Measurements from ENCODE around the gene GPD2. TPM values are rescaled to one million over a fixed set of nuclear protein-coding genes. Genes with fewer than 3 reads are reported as not detected.

The GPD2 gene
- total RNA-seq, 2 donors from 2014 or later: 14.9 to 29.1 TPM

DNA sequence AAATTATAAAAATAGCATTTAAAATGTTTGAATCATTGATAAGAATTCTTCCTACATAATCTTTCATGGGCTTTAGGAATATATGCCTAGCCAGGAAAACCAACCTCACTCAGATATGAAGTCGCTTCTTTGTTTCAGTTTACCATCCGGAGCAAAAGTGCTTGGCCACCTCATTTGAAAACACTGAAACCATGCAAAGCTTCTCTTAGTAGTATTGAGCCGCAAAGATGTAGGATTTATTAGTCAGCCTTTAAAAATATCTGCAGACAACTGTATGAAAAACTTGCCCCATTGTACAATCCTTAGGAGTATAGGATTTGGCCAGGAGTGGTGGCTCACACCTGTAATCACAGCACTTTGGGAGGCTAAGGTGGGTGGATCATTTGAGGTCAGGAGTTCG is 24.3 kb upstream of the GPD2 start:
- no peaks in the 10 kb centered on the region for H3K9me3 ChIP-seq
- TF ChIP-seq, protein P1, sequence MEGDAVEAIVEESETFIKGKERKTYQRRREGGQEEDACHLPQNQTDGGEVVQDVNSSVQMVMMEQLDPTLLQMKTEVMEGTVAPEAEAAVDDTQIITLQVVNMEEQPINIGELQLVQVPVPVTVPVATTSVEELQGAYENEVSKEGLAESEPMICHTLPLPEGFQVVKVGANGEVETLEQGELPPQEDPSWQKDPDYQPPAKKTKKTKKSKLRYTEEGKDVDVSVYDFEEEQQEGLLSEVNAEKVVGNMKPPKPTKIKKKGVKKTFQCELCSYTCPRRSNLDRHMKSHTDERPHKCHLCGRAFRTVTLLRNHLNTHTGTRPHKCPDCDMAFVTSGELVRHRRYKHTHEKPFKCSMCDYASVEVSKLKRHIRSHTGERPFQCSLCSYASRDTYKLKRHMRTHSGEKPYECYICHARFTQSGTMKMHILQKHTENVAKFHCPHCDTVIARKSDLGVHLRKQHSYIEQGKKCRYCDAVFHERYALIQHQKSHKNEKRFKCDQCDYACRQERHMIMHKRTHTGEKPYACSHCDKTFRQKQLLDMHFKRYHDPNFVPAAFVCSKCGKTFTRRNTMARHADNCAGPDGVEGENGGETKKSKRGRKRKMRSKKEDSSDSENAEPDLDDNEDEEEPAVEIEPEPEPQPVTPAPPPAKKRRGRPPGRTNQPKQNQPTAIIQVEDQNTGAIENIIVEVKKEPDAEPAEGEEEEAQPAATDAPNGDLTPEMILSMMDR (IDR thresholded peaks at IDR 0.05): no peak
- no peaks in the 10 kb centered on the region for H3K27me3 ChIP-seq
- H3K36me3 ChIP-seq: no peaks in the 10 kb centered on the region
- no peak overlapping the region for H3K4me3 ChIP-seq
- H3K4me1 ChIP-seq: no peaks in the 10 kb centered on the region
- H3K27ac ChIP-seq: no peak overlapping the region
- no peak for DNase-seq (ENCODE audit: low spot score)

DNA sequence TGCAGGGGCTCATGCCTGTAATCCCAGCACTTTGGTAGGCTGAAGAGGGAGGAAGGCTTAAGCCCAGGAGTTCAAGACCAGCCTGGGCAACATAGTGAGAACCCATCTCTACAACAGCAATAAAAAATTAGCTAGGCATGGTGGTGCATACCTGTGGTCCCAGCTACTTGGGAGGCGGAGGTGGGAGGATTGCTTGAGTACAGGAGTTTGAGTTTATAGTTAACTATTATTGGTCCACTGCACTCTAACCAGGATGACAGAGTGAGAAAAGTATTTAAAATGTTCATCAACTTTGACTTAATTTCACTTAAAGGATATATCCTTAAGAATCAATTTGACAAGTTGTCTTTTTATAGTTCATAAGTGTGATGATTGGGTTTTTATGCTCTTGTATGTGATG is 14.3 kb upstream of the GPD2 start:
- Histone ChIP-seq H3K36me3 (no peaks in the 10 kb centered on the region), H3K9me3 (no peaks in the 10 kb centered on the region), H3K27ac (no peak overlapping the region), H3K4me3 (no peak overlapping the region), H3K4me1 (no peaks in the 10 kb centered on the region), H3K27me3 (no peaks in the 10 kb centered on the region)
- DNase-seq (ENCODE audit: low spot score): no peak
- TF ChIP-seq, protein P1 (IDR thresholded peaks at IDR 0.05): no peak

DNA sequence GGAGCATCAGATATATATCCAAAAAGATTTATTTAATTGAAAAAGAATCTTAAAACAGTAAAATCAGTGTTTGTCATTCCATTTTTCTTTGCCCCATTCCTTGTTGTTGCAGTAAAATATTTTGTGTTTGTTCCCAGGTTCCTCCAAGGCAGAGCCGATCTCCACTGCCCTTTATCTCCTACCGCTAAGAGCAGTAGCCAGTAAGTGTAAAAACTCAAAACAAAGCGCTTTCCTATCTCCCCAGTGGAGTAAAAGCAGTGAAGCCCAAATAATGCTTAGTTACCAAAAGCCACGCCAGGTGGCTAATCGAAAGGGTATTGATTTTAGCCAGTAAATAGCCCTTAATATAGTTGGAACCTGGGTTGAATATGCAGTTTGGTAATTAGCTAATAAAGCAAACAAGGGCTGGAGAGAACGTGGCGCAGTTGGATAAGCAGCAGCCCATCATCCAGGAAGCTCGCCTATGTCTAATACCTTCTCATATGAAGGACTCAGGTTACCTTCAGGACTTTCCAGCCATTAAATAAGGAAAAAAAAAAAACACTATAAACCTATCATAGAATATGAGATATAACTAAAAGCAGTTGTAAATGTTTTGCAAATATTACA is 12.4 kb upstream of the GPD2 start:
- Histone ChIP-seq H3K36me3 (no peaks in the 10 kb centered on the region), H3K27me3 (no peaks in the 10 kb centered on the region), H3K4me3 (no peak overlapping the region), H3K4me1 (no peaks in the 10 kb centered on the region), H3K27ac (no peak overlapping the region), H3K9me3 (no peaks in the 10 kb centered on the region)
- DNase-seq (ENCODE audit: low spot score): no peak
- TF ChIP-seq, protein P1 (IDR thresholded peaks at IDR 0.05): no peak

DNA sequence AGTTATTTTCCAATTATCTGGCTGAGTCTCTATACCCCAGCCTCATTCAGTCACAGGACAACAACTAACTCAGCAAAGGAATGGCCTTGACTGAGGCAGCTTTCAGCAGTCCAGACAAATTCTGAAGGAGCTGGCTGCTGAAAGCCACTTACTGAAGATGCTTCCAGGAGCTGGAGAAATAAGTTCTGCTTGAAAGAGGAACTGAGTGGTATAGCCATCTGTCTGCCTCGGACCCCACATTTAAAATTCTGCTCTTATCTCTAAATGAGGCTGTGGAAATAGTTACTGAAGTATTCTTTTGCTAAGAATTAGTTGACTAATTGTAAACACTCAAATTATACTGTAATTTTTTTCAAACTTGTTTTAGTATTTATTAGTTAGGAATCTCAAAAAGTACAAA is 9.1 kb upstream of the GPD2 start:
- DNase-seq (ENCODE audit: low spot score): no peak
- TF ChIP-seq, protein P1 (IDR thresholded peaks at IDR 0.05): no peak
- no peak overlapping the region for H3K4me3 ChIP-seq
- H3K36me3 ChIP-seq: no peaks in the 10 kb centered on the region
- H3K27ac ChIP-seq: no peak overlapping the region
- H3K4me1 ChIP-seq: peaks cover 0 to 5% of the 10 kb centered on the region in 2 donors
- no peaks in the 10 kb centered on the region for H3K27me3 ChIP-seq
- no peaks in the 10 kb centered on the region for H3K9me3 ChIP-seq

DNA sequence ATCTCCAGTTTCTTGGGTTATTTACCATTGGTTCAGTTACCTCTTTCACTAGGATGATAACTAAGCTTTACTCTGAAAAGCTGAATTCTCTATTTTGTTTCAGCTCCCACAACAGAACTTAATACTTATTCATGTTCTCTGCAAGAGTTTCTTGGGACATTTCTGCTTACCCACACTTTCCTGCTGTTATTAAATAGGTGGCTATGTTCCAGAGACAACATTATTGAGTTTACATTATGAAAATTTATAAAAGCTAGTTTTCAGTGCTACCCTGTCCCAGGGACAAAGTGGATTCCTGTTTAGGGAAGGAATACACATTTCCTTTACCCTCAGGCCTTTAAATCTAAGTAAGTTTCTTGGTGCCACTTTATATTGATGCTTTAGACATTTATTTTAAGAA is 7.0 kb upstream of the GPD2 start:
- Histone ChIP-seq H3K4me3 (no peak overlapping the region), H3K9me3 (no peaks in the 10 kb centered on the region), H3K27me3 (no peaks in the 10 kb centered on the region), H3K27ac (no peak overlapping the region), H3K36me3 (no peaks in the 10 kb centered on the region), H3K4me1 (peaks cover 0 to 5% of the 10 kb centered on the region in 2 donors)
- TF ChIP-seq, protein P1 (IDR thresholded peaks at IDR 0.05): no peak
- no peak for DNase-seq (ENCODE audit: low spot score)
